Effector memory CD8-positive, alpha-beta T cell (primary cell): ENCODE data around the gene NEU3.
"Not testable (repeated sequence)": the region's sequence is repeated elsewhere in the genome, so short reads cannot be mapped to it uniquely, and the experiment has no call there.

Source experiments
- ATAC-seq: fragments of 150-1000 bp; cut with Tn5 transposase; replicated peaks from 2 replicates; pipeline ENCODE4 v1.10.0; 2021; ENCODE audit warnings: mild to moderate bottlenecking, moderate library complexity
- DNase-seq, 3 experiments: peaks; one replicate each; pipeline ENCODE4 v3.0.0; 2021
- H3K27ac Mint-ChIP-seq, 2 donors: one replicate each; pipeline ENCODE4 v1.8.0; 2022; ENCODE audit warnings: mild to moderate bottlenecking in 2 of 2, mixed read lengths in 2 of 2, moderate library complexity in 2 of 2
- H3K27me3 Mint-ChIP-seq, 2 donors: one replicate each; pipeline ENCODE4 v1.8.0; 2022; ENCODE audit warnings: mixed read lengths in 2 of 2
- H3K36me3 Mint-ChIP-seq: one replicate; pipeline ENCODE4 v1.8.0; 2022; ENCODE audit warnings: mild to moderate bottlenecking, moderate library complexity, mixed read lengths; ENCODE audit not compliant: insufficient read depth
- H3K4me1 Mint-ChIP-seq, 2 donors: one replicate each; pipeline ENCODE4 v1.8.0; 2022; ENCODE audit warnings: low read depth in 2 of 2, mixed read lengths in 2 of 2
- H3K4me3 Mint-ChIP-seq, 2 donors: one replicate each; pipeline ENCODE4 v1.8.0; 2022; ENCODE audit warnings: mild to moderate bottlenecking in 2 of 2, mixed read lengths in 2 of 2, moderate library complexity in 2 of 2
- H3K9me3 Mint-ChIP-seq, 2 donors: one replicate each; pipeline ENCODE4 v1.8.0; 2022; ENCODE audit warnings: mixed read lengths in 2 of 2

The NEU3 gene

DNA sequence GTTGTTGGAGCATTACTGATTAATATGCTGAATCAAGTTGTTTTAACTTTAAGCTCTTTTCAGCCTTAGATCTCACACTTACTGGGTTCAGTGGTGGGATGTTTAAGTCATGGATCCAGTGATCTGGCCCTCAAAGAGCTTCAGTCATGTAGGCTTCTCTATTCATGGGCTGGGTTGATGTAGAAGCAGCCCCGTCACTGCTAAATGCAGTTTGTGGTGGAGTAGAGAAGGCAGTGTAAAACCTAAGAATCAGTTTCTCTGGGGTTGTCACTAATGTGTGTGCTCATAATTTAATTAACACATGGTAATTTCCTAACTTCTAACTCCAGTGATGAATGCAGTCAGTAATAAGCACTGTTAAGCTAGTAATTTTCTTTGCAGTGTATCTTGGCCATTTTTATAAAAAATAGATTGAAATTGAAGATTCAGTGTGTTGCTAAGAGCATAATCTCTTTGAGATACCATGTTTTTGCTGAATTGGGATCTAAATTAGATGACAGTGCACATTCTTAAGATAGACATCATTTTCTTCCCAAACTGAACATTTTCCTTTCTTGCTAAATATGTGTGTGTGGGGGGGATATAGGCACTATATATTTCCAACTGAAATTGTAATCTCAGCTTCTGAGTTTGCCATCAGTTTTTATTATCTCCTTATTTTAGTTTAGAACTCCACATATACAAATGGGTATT lies 30.6 kb upstream of the NEU3 start:
- Mint-ChIP-seq H3K27ac (peak overlapping the region in 1 of 2 donors; percentile 18), H3K9me3 (no peaks in the 10 kb centered on the region), H3K4me3 (no peak overlapping the region), H3K36me3 (peaks cover 13% of the 10 kb centered on the region), H3K4me1 (peaks cover 49 to 74% of the 10 kb centered on the region in 2 donors), H3K27me3 (no peaks in the 10 kb centered on the region)
- DNase-seq, result no peak
- ATAC-seq, result no peak

DNA sequence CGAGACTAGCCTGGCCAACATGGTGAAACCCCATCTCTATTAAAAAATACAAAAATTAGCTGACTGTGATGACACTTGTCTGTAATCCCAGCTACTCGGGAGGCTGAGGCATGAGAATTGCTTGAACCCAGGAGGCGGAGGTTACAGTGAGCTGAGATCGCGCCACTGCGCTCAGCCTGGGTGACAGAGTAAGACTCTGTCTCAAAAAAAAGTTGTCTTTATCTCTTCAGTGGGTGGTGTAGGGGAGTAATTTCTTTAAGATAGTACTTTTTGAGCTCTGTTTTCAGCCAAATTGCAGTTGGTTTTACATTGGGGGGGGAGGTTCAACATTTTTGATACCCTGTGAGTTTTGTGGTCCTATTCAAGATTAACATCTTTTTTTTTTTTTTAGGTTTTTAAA lies 28.6 kb upstream of the NEU3 start:
- not testable (repeated sequence) for H3K9me3 Mint-ChIP-seq, ATAC-seq, DNase-seq, H3K27me3 Mint-ChIP-seq
- peaks cover 23% of the 10 kb centered on the region for H3K36me3 Mint-ChIP-seq
- peaks cover 50 to 80% of the 10 kb centered on the region in 2 donors for H3K4me1 Mint-ChIP-seq
- peak overlapping the region in 1 of 2 donors; percentile 33 for H3K4me3 Mint-ChIP-seq
- peak overlapping the region; percentile 8 to 47 for H3K27ac Mint-ChIP-seq

DNA sequence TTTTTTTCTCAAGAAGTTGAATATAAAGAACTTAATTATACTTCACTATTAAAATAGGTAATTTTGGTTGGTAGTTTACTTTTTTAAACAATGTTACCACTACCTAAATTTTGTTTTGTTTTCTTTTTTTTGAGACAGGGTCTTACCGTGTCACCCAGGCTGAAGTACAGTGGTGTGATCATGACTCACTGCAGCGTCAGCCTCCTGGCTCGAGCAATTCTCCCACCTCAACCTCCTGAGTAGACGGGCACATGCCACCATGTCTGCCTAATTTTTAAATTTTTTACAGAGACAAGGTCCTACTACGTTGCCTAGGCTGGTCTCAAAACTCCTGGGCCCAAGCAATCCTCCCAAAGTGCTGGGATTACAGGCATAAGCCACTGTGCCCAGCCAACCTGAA lies 22.1 kb upstream of the NEU3 start:
- no peak for DNase-seq
- no peak overlapping the region for H3K4me3 Mint-ChIP-seq
- H3K27me3 Mint-ChIP-seq, result no peaks in the 10 kb centered on the region
- no peak for ATAC-seq
- H3K4me1 Mint-ChIP-seq, result peaks cover 15 to 42% of the 10 kb centered on the region in 2 donors
- no peak overlapping the region for H3K27ac Mint-ChIP-seq
- H3K9me3 Mint-ChIP-seq, result no peaks in the 10 kb centered on the region
- peaks cover 62% of the 10 kb centered on the region for H3K36me3 Mint-ChIP-seq

DNA sequence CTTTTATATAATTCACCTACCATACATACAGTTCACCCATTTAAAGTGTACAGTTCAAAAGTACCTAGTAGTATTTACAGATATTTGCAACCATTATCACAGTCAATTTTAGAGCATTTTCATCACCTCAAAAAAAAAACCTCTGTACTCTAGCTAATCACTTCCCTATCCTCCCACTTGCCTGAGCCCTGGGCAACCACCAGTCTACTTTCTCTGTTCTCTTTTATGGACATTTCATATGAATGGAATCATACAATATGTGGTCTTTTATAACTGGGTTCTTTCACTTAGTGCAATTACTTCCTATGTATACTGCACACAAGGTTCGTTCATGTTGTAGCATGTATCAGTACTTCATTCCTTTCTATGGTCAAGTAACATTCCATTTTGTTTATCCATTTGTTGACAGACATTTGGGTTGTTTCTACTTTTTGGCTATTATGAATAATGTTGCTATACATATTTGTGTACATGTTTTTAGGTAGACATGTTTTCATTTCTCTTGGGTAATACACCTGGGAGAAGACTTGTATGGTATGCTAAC lies 17.8 kb upstream of the NEU3 start:
- DNase-seq (no peak), ATAC-seq (no peak)
- no peak overlapping the region for H3K4me3 Mint-ChIP-seq
- H3K36me3 Mint-ChIP-seq, result peaks cover 64% of the 10 kb centered on the region
- peaks cover 7 to 27% of the 10 kb centered on the region in 2 donors for H3K4me1 Mint-ChIP-seq
- no peaks in the 10 kb centered on the region for H3K9me3 Mint-ChIP-seq
- no peak overlapping the region for H3K27ac Mint-ChIP-seq
- H3K27me3 Mint-ChIP-seq, result no peaks in the 10 kb centered on the region

DNA sequence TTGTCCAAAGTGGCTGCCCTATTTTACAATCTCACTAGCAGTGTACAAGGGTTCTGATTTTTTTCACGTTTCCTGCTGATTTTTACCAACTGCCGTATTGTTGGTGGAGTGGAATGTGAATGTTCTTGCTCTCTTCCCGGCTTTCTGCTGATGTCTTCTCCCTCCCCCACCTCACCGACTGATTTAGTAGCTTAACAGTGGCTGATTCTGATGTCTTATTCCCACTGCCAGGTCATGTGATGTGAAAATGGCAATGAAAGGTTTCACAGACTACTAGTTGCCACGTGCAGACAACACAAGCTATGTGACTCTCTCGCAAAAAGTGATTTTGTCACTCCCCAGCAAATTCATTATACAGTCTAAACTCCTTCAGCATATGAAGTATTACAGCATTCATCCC lies 17.3 kb upstream of the NEU3 start:
- DNase-seq (no peak), ATAC-seq (no peak)
- no peak overlapping the region for H3K4me3 Mint-ChIP-seq
- peaks cover 7 to 27% of the 10 kb centered on the region in 2 donors for H3K4me1 Mint-ChIP-seq
- H3K36me3 Mint-ChIP-seq, result peaks cover 59% of the 10 kb centered on the region
- no peaks in the 10 kb centered on the region for H3K9me3 Mint-ChIP-seq
- no peaks in the 10 kb centered on the region for H3K27me3 Mint-ChIP-seq
- H3K27ac Mint-ChIP-seq, result peak overlapping the region in 1 of 2 donors; percentile 14

DNA sequence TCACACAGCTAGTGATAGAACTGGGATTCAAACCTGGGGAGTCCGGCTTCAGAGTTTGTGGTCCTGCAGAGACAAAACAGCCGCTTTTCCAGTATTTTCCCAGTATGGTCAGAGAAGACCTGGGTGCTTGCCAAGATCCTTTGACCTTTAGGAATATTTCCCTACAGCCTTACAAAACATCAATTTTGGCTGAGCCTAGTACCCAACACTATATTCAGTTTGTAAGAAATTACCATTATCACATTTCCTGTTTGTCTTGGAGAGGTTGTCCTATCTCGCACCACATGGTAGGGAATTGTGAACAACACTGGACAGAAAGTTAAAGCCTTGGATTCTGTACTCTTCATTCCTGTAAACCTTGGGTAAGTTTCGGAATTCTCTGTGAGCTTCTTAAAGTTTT lies 10.7 kb upstream of the NEU3 start:
- peaks cover 3 to 14% of the 10 kb centered on the region in 2 donors for H3K4me1 Mint-ChIP-seq
- ATAC-seq (no peak), DNase-seq (no peak)
- H3K27ac Mint-ChIP-seq, result no peak overlapping the region
- H3K27me3 Mint-ChIP-seq, result no peaks in the 10 kb centered on the region
- no peaks in the 10 kb centered on the region for H3K9me3 Mint-ChIP-seq
- peaks cover 22% of the 10 kb centered on the region for H3K36me3 Mint-ChIP-seq
- H3K4me3 Mint-ChIP-seq, result no peak overlapping the region

DNA sequence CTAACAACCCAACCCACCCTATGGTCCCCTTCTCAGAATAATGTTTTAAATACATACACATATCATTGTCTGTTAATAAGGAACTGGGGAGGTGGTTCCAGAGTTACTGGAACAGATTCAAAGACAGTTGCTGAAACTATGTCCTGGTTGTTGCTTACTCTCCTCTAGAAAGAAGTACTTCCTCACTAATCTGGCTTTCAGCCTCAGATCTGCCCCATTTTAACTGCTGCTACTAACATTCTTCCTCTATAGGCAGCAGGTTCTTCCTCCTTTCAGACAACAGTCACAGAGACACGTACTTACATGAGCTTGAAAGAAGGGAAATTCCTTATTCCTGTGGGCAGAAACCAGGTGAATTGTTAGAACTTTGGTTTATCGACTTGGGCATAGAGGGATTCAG lies 8.1 kb upstream of the NEU3 start:
- DNase-seq, result no peak
- Mint-ChIP-seq H3K4me3 (no peak overlapping the region), H3K9me3 (no peaks in the 10 kb centered on the region), H3K36me3 (peaks cover 14% of the 10 kb centered on the region), H3K27ac (no peak overlapping the region), H3K27me3 (no peaks in the 10 kb centered on the region), H3K4me1 (no peaks in the 10 kb centered on the region)
- ATAC-seq, result no peak

DNA sequence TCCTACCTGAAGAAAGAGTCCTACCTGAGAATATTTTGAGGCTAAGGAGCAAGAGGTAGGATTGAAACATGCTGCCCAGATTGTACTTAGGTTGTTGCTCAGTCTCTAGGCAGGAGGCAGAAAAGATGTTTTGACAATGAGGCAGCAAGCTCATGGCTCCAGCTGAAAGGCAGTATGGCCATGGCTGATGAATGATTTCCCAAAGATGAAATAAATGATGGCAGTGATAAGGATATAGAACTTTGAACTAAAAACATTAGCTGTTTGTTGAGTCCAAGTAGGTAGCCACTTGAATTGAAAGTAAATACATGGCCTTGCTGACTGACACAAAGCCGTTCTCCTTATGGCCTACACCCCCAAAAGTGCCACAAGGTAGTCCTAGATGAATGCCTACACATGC lies 6.8 kb upstream of the NEU3 start:
- Mint-ChIP-seq H3K4me3 (no peak overlapping the region), H3K27me3 (no peaks in the 10 kb centered on the region), H3K9me3 (no peaks in the 10 kb centered on the region), H3K36me3 (peaks cover 14% of the 10 kb centered on the region), H3K27ac (peak overlapping the region in 1 of 2 donors; percentile 62), H3K4me1 (no peaks in the 10 kb centered on the region)
- no peak for DNase-seq
- no peak for ATAC-seq

DNA sequence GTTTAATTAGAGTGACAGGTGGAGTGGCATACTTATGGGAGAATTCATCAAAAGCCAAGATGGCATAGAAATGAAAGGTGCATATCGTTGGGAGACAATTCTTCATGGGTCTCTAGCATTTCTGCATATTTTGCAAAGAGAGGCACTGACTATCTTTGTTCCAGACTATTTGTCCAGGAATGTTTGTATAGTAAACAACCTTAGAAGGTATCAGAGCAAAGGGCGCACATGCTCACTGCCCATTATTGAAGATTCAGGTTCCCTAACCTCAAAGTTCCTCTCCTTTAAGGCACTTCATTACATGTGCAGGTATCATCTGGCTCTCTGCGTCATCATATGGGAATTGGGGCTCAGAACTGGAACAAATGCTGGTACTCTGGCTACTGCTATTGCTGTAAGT lies 4.7 kb upstream of the NEU3 start:
- H3K4me1 Mint-ChIP-seq, result peaks cover 0 to 2% of the 10 kb centered on the region in 2 donors
- no peak overlapping the region for H3K4me3 Mint-ChIP-seq
- no peaks in the 10 kb centered on the region for H3K27me3 Mint-ChIP-seq
- no peak for DNase-seq
- ATAC-seq, result no peak
- no peak overlapping the region for H3K27ac Mint-ChIP-seq
- peaks cover 8% of the 10 kb centered on the region for H3K36me3 Mint-ChIP-seq
- no peaks in the 10 kb centered on the region for H3K9me3 Mint-ChIP-seq

DNA sequence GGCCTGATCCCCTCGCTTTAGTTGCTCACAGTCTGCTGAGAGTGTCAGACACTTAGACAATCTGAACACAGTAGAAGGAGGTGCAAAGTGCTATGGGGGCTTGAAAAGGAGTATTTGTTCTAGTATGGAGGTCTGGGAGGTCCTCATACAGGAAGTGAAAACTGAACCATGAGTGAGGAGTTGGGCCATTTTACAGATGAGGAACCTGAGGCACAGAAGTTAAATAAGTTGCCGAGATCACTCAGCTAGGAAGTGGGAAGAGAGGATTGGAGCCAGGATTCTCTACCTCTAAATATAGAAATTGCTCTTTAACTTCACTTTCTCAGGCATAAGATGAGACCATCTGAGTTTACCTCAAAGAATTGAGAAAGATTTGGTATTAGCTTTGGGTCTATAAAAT lies 4.0 kb upstream of the NEU3 start:
- Mint-ChIP-seq H3K27me3 (no peaks in the 10 kb centered on the region), H3K36me3 (peaks cover 8% of the 10 kb centered on the region), H3K27ac (no peak overlapping the region), H3K4me1 (peaks cover 5 to 8% of the 10 kb centered on the region in 2 donors), H3K9me3 (no peaks in the 10 kb centered on the region), H3K4me3 (no peak overlapping the region)
- ATAC-seq, result no peak
- no peak for DNase-seq

DNA sequence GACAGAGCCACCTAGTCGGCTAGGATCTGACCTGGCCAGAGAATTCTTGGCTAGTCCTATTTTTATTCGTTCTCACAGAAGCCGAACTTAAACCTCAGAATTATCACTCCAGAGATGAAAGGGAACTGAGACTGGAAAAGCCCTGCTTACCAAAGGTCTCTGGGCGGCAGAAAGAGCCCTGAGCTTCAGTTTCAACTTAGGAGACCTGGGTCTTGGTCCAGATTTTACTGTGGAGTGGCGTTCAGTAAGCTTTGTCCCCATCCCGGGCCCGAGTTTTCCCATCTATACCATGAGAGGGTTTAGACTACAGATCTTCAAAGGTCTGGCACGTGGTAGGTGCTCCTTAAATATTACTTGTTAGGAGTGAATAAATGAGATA lies 516 bp downstream of the NEU3 start:
- no peaks in the 10 kb centered on the region for H3K9me3 Mint-ChIP-seq
- H3K4me1 Mint-ChIP-seq, result peaks cover 15 to 29% of the 10 kb centered on the region in 2 donors
- DNase-seq (no peak), ATAC-seq (peak; percentile 5)
- H3K27ac Mint-ChIP-seq, result peak overlapping the region; percentile 90 to 93
- no peaks in the 10 kb centered on the region for H3K27me3 Mint-ChIP-seq
- peak overlapping the region; percentile 94 to 97 for H3K4me3 Mint-ChIP-seq
- peaks cover 8% of the 10 kb centered on the region for H3K36me3 Mint-ChIP-seq

DNA sequence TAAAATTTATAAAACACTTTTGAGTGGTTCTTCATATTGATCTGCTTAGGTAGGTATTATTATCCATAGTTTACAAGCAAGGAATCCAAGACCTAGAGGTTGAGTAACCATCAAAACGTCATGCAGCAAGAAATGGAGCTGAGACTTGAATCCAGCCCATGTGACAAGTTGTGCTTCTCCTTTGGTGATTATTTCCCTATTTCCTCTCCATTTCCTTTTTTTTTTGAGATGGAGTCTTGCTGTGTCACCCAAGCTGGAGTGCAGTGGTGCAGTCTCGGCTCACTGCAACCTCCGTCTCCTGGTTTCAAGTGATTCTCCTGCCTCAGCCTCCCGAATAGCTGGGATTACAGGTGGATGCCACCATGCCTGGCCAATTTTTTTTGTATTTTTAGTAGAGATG lies 1.4 kb downstream of the NEU3 start:
- H3K27ac Mint-ChIP-seq, result peak overlapping the region in 1 of 2 donors; percentile 90
- H3K9me3 Mint-ChIP-seq, H3K27me3 Mint-ChIP-seq, H3K36me3 Mint-ChIP-seq, ATAC-seq, H3K4me3 Mint-ChIP-seq, DNase-seq: not testable (repeated sequence)
- H3K4me1 Mint-ChIP-seq, result peaks cover 15 to 29% of the 10 kb centered on the region in 2 donors

DNA sequence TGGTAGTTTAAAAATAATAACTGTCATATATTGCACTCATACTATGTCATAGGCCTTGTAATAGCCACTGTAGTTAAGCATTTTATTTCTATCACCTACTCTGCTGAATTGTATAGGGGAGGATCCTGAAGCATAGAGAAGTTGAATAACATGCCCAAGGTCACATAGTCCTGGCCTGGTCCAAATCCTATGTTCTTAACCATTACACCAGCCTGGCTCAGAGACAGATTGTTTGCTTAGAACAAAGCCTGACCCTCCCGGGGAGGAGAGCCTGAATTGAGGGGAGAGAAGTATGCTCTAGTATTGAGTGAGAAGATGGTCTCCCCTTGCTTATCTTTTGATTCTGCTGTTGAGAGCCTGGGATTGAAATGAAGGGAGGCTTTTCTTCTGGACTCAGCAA lies 2.2 kb downstream of the NEU3 start:
- no peak for DNase-seq
- Mint-ChIP-seq H3K36me3 (peaks cover 8% of the 10 kb centered on the region), H3K4me1 (peaks cover 15 to 29% of the 10 kb centered on the region in 2 donors), H3K9me3 (no peaks in the 10 kb centered on the region), H3K27me3 (no peaks in the 10 kb centered on the region), H3K4me3 (peak overlapping the region in 1 of 2 donors; percentile 23), H3K27ac (peak overlapping the region in 1 of 2 donors; percentile 90)
- ATAC-seq, result no peak

DNA sequence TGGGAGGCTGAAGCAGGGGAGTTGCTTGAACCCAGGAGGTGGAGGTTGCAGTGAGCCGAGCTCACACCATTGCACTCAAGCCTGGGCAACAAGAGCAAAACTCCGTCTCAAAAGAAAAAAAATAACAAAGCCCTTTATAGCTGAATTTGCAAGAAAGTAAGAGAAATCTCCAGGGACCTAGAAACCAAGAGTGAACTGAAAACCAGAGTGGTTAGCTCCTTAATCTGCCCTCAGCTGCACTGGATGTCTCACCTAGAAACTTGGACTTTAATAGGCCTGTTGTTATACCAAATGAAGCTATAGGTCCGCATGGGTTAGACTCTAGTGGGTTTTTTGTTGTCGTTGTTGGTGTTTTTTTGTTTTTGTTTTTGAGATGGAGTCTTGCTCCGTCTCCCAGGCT lies 4.1 kb downstream of the NEU3 start:
- Mint-ChIP-seq H3K9me3 (no peaks in the 10 kb centered on the region), H3K36me3 (peaks cover 15% of the 10 kb centered on the region), H3K27me3 (no peaks in the 10 kb centered on the region), H3K4me3 (no peak overlapping the region), H3K27ac (no peak overlapping the region), H3K4me1 (peaks cover 15 to 29% of the 10 kb centered on the region in 2 donors)
- DNase-seq (no peak), ATAC-seq (no peak)
